ENCODE results near the gene ZNF83. TPM values are rescaled to one million over a fixed set of nuclear protein-coding genes. Genes with fewer than 3 reads are reported as not detected.
"Not testable (repeated sequence)": the region's sequence is repeated elsewhere in the genome, so short reads cannot be mapped to it uniquely, and the experiment has no call there.

ZNF83 gene
- total RNA-seq, 1 experiment from 2014 or later = 15.7 TPM

DNA sequence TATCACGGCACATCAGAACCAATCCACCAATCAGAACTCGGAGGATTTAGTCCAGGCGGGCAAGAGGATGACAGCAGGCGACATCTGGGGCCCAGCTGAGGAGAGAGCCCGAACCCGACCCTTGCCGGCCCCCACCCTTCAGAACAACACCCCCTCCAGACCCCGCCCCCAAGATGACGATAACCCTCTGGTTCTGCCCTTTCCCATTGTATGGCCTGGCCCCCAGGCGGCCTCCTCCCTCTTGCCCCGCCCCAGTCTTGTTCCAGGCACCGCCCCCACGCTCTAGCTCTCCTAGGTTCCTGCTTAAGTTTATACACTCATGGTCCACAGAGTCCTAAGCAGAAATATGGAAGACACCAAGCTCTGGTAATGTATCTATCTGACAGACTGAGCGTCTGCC is 2.8 kb upstream of the ZNF83 start:
- no peak for DNase-seq (ENCODE audit: low read depth)

DNA sequence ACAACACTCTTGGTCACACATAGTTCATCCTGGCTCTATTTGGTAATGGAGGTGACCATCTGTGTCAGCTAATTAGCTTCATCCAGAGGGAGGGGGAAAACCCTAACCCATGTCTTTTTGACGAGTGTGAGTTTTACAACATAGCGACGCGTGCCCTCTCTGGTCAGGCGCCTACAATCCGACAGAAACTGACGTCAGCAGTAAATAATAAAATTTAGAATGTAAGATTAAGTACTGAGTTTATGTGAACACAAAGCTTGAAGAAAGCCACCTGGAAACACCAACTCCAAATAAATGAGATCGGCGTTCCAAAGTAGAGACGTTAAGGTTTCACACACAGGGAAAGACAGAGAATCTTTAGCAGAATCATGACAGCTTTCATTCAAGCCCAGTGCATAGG is 1.8 kb upstream of the ZNF83 start:
- no peak for DNase-seq (ENCODE audit: low read depth)

DNA sequence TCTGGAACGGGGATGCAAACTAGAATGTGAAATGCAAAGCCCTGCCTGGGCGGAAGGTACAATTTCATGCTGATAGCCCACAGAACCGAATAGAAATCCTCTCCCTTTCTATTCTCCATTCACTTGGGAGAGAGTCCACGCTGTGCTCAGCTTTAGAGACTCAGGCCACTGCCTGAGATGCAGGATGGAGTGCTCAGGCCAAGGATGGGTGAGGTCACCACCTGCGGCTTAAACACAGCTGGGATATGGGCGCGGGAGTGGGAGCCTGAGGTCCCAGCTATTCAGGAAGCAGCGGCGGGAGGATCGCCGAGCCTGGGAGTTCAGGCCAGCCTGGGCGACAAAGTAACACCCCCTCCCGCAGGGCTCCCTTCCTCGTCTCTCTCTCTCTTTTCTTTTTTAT is 446 bp upstream of the ZNF83 start:
- no peak for DNase-seq (ENCODE audit: low read depth)

DNA sequence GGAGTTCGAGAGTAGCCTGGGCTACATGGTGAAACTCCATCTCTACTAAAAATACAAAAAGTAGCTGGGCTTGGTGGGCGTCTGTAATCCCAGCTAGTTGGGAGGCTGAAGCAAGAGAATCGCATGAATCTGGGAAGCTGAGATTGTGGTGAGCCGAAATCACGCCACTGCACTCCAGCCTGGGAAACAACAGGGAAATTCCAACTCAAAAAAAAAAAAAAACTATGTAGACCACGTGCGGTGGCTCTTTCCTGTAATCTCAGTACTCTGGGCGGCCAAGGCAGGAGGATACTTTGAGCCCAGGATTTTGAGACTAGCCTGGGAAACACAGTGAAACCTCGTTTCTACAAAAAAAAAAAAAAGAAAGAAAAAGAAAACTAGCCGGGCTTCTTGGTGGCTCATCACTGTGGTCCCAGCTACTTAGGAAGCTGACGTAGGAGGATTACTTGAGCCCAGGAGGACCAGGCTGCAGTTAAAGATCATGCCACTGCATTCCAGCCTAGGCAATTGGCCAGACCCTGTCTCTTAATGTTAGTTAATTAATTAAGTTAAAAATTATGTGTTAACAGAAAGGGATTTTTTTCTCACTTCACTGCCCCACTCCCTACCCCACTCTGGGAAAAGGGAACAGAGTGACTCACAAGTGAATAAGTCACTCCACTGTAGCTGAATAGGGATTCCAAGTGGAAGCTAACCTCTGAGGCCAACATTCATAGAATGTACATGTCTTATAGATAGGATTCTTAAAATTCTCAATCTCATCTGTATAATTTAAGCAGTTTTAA is 2.2 kb downstream of the ZNF83 start:
- DNase-seq (ENCODE audit: low read depth) = no peak

- not testable (repeated sequence) for DNase-seq (ENCODE audit: low read depth)
Observed at GRCh38 chr19:52627441-52627840, 10.7 kb downstream of the ZNF83 start.

- DNase-seq (ENCODE audit: low read depth) = no peak
Observed at GRCh38 chr19:52626915-52627314, 11.2 kb downstream of the ZNF83 start.

DNA sequence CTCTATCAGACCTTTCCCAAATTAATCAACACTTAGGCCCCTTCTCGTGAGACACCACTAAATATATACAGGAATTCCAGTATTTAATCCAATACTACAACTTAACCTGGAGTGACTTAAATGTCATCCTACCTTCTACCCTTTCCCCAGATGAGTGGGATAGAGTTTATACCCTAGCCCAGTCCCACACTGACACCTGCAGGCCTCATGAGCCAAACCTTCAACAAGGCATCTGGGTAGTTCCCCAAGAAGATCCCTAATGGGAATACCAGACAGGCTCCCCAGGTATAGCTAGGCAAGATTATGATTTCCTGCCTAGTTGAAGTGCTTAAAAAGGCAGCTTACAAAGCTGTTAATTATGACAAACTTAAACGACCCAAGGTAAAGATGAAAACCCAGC is 15.9 kb downstream of the ZNF83 start:
- DNase-seq (ENCODE audit: low read depth) = no peak

- no peak for DNase-seq (ENCODE audit: low read depth)
Observed at GRCh38 chr19:52621376-52621775, 16.8 kb downstream of the ZNF83 start.

DNA sequence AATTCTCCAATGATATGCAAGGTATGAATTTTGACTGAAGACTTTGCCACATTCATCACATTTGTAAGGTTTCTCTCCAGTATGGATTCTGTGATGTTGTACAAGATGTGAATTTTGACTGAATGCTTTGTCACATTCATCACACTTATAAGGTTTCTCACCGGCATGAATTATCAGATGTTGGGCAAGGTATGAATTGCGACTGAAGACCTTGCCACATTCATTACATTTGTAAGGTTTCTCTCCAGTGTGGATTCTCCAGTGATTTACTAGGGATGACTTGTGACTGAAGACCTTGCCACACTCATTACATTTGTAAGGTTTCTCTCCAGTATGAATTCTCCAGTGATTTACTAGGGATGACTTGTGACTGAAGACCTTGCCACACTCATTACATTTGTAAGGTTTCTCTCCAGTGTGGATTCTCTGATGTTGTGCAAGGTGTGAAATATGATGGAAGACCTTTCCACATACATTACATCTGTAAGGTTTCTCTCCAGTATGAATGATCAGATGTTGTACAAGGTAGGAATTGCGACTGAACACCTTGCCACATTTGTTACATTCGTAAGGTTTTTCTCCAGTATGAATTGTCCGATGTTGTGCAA is 24.8 kb downstream of the ZNF83 start:
- no peak for DNase-seq (ENCODE audit: low read depth)

DNA sequence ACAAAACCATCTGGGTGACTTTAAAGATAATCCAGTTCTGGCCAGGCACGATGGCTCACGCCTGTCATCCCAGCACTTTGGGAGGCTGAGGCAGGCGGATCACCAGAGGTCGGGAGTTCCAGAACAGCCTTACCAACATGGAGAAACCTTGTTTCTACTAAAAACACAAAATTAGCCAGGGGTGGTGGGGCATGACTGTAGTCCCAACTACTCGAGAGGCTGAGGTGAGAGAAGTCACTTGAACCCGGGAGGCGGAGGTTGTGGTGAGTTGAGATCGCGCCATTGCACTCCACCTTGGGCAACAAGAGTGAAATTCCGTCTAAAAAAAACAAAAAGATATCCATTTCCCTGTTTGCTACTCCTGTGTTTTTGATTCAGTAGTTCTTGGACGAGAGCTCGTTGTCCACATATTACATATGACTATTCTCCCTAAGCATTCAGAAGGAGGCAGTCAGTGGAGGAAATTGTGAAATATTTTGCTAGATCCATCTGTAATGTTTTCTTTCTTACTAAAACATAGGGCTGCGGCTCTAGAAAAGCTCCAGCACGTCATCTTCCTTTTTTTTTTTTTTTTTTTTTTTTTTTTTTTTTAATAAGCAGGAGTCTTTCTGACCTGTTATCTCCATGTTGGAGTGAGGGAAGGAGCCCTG is 34.5 kb downstream of the ZNF83 start:
- DNase-seq (ENCODE audit: low read depth) = no peak

- no peak for DNase-seq (ENCODE audit: low read depth)
Observed at GRCh38 chr19:52602941-52603340, 35.2 kb downstream of the ZNF83 start.

DNA sequence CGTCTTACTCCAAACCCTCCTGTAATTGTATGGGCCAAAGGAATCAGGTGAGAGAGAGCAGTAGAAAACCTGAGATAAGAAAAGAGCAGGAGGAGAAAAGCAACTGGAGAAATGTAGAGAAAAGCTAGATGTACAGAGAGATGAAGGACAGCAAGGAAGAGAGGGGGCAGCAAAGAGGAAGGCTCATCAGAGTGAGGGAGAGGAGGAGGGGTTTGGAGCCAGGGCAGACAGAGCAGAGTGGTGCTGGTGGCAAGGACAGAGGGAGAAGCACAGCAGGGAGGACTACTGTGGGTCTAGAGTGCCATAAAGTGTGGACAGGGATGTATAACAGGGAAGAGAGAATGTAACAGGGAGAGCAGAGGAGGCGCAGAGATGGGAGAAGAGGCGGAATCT is 36.2 kb downstream of the ZNF83 start:
- not testable (repeated sequence) for DNase-seq (ENCODE audit: low read depth)

DNA sequence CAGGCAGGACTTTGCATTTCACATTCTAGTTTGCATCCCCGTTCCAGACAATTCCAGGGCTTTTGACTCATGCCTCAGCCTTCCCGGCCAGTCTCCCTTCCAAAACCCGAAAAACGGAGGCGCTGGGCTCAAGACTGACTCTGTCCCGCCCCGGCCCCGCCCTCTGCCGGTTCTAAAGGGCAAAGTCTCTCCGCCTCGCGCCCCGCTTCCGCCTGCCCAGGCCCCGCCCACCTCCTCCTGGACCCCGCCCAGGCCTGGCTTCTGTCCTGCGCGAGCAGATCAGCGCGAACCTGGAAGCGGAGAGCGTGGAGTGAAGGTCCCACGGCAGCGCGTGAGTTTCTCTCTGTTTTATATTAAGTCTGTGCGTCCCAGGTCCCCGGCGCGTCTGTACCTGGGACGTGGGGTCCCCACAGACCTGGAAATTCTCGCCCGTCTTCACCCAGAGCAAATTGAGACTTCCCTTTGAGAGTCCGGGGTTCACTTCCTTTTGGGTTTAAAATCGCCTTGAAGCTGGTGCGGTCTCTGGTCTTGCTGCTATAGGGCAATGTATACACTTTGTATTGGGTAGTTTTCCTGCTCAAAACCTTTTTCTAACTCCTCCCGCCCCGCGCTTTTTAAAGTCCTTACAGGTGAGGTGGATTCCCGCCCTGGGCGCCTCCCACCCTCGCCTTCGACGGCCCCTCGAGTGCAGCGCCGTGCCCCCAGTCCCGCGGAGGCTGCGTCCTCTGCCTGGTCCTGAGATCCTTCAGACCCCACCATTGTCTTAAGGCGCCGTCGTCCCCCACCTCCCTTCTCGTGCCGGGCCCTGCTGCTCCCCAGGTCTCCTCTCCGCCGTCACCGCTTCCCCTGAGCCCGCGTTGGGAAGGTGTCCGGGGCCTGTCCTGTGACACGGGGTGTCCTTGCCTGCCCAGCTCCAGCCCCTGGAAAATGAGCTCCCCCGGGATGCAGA is 36.9 kb downstream of the ZNF83 start:
- peak; percentile 42 for DNase-seq (ENCODE audit: low read depth)

DNA sequence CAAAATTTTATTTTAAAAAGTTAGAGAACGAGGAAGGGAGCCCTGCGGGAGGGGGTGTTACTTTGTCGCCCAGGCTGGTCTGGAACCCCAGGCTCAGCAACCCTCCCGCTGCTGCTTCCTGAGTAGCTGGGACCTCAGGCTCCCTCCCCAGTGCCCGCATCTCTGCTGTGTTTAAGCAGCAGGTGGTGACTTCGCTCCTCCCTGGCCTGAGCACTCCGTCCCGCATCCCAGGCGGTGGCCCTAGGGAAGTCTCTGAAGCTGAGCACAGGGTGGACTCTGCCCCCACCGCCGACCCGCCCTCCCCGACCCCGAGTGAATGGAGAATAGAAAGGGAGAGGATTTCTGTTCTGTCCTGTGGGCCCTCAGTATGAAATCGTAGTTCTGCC is 37.5 kb downstream of the ZNF83 start:
- no peak for DNase-seq (ENCODE audit: low read depth)

DNA sequence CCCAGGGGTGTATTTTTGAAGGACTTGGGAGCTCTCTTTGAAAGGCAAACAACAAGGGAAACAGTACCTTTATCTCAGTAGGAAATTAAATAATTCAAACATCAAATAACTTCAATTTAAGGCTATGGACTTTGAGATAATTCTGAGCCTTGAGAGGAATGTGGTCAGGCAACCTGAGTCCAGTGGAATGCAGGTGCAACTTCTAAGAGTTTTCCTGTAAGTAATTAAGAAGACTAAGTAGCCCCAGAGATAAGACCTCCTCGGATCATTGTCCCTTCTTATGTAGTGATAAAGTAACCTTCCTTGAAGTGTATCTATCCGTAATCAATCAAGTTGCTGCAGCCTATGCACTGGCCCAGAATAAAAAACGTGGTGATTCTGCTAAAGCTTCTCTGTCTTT is 38.9 kb downstream of the ZNF83 start:
- DNase-seq (ENCODE audit: low read depth) = no peak

DNA sequence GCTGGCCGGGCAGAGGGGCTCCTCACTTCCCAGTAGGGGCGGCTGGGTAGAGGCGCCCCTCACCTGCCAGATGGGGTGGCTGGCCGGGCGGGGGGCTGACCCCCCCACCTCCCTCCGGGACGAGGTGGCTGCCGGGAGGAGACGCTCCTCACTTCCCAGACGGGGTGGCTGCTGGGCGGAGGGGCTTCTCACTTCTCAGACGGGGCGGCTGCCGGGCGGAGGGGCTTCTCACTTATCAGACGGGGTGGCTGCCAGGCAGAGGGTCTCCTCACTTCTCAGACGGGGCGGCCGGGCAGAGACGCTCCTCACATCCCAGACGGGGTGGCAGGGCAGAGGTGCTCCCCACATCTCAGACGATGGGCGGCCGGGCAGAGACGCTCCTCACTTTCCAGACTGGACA is 44.7 kb downstream of the ZNF83 start:
- DNase-seq (ENCODE audit: low read depth) = not testable (repeated sequence)

DNA sequence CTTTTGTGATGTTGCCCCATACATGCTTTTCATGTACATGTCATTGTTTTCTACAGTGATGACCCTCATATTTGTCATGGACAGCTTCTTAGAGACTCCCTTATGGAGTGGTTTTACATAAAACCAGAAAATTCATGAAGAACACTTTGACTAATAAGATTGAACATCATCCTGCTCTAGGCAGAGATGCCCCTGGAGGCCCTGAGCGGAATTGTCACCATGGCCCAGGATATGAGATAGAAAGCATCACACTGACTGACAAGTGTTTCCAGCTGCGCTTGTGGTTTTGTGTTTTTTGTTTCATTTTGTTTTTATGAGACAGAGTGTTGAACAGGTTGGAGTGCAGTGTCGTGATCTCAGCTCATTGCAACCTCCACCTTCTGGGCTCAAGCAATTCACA is 45.9 kb downstream of the ZNF83 start:
- DNase-seq (ENCODE audit: low read depth) = no peak

GRCh38 chr19:52590728-52591127 is 47.4 kb downstream of the ZNF83 start:
- DNase-seq (ENCODE audit: low read depth) = no peak

DNA sequence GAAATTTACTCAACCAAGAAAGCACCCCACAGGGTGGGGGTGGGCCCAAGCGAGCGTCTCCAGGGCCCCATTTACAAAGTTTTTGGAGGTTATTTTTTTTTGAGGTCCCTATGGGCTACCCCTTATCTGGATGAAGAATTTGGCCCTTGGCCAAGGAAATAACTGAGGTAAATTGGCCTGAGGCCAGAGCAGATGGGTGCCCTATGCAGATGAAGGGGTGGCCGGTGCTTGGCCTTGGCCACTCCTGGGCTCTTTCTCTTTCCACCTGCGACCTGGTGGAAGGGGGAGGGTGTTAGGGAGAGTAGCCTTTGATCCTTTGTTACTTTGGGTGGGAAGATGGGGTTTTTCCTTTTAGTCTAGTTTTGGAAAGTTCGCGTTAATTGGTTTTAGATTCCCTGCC is 52.6 kb downstream of the ZNF83 start:
- DNase-seq (ENCODE audit: low read depth) = no peak

DNA sequence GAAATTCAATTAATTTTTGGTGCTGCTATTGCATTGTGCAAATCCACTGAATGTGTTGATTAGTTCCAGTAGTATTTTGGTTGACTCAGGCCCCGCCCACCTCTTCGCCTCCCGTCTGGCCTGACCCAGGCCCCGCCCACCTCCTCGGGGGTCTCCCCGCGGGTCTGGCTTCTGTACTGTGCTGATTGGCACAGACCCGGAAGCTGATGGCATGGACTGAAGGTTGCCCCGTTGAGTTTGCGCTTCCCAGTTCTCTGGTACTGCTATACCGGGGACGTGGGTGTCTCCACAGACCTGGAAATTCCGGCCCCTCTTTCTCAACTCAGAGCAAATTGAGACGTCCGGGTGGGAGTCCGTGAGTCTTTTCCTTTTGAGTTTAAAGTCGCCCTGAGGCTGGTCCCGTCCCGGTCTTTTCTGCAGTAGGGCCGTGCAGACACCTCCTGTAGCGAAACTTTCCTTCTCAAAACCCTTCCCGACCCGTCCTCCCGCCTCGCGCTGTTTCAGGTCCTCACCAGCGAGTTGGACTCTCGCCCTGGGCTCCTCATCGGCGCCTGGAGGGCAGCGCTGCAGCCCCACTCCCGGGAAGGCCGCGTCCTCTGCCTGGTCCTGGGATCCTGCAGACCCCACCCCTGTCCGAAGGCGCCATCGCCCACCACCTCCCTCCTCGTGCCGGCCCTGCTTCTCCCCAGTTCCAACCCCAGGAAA is 53.3 kb downstream of the ZNF83 start:
- no peak for DNase-seq (ENCODE audit: low read depth)

Data from HT1080 (cell line).